DMS79 treated with DMSO at 0.1 percent for 48 hours (cell line): ENCODE measurements around the gene KRTAP5-6.
A peak's percentile ranks its signal among the peaks of the same experiment; 100 is the strongest.

Source experiments
- DNase-seq: peaks from one replicate; lab custom pipeline; 2025; lab: John Stamatoyannopoulos, UW

KRTAP5-6 gene

DNA sequence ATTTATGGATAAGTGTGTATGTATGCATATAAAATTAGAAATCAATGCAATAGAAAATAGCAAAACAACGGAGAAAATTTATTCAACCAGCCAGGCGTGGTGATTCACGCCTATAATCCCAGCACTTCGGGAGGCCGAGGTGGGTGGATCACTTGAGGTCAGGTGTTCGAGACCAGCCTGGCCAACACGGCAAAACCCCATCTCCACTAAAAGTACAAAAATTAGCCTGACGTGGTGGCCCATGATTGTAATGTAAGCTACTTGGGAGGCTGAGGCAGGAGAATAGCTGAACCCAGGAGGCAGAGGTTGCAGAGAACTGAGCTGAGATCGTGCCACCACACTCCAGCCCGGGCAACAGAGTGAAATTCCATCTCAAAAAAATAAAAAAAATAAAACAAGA lies 5.5 kb downstream of the KRTAP5-6 start:
- DNase-seq = no peak

DNA sequence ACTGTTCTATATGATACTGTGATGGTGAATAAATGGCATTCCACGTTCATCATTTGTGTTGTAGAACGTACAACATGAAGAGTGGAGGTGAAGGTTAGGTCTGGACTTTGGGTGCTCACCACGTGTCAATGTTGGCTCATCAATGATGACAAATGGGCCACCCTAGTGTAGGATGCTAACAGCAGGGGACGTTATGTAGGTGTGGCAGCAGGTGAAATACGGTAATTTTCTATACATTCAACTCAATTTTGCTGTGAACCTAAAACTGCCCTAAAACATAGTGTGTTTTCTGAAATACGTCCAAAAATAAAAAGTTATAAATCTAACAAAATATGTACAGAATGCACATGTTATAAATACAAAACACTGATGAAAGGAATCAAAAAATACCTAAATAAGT lies 6.2 kb downstream of the KRTAP5-6 start:
- no peak for DNase-seq

DNA sequence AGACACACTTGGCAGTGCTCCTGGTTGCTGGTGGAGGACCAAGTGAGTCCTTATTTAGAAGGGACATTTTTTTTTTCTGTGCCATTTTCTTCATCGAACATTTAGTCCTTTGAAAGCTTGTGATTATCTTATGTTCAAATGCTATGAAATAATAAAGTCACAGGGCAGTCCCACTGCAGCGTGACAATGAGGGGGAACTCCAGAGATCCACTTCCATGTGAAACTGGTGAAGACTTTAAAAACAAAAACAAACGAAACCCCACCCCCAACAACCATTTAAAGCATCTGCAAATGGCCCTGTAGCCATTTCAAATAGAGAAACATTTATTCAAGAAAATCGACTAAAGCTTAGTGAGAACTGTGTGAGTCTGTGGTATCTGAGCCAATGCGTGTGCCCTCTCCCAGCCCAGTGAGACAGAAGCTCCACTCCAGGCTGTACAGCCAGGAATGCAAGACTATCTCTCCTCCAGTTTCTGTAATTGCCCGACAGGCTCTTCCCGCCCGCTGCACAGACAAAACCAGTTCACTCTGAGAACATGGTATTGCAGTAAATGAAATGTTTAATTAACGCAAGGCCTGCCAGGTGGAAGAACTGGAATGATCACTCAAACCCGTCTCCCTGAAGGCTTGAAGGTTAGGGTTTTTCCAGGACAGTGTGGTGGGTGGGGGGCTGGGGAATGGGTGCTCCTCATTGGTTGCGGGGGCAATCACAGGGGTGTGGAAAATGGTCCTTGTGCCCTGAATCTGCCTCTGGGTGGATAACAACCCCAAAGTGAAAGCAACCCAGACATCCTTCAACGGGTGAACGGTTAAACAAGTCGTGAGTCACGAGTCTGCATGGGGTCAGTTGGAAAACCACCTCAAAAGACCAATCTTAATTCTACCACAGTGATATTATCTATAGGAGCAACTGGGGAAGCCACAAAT lies 8.4 kb downstream of the KRTAP5-6 start:
- DNase-seq = no peak

DNA sequence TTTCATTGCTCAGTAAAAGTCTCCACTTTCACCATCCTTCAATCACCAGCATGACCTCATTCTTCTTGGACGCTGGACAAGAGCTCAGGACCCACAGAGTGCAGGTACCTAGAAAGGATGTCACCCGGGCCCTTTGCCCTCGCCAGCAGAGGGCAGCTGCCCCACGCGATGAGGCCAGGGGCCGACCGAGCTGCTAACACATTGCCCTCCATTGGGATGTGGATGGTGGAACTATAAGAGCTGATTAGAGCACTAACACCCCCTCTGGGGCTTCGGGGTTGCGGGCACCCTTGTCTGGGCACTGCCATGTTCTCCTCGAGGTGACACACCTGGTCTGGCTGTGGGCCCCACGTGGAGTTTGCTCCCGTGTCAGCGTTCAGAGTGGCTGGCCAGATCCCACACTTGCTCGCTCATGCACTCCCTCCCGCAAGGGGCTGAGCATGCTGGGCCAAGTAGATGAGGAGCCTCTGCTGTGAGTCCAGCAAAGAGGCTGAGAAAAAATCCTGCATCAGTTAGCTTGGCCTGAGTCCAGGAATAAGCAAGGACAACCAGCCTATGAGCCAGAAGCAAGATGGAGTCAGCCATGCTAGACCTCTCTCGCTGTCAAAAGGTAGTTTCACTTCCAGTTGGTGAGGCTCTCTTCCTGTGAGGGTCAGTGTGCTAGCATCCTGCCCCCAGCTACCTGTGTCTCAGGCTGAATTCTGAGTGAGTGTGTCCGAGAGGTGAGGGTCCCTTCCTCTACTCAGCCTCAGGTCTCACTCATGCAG lies 9.8 kb downstream of the KRTAP5-6 start:
- DNase-seq = no peak

DNA sequence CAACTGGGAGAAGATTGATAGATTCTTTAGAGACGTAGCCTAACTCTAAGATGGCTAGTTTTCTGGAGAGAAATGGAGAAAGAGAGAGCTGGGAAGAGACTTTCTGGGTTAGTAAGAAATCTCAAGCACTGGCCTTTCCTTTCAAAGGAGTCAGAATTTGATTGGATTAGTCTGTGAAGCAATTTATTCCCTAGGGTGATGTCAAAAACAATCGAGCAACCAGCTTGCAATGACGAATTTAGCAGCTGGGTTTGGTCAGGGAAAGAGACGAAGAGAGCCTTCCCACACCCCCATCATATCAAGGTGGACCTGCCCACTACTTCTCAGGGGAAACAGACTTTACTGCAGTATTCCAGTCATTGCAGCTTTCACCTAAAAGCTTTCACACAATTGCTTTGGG lies 10.8 kb downstream of the KRTAP5-6 start:
- no peak for DNase-seq

DNA sequence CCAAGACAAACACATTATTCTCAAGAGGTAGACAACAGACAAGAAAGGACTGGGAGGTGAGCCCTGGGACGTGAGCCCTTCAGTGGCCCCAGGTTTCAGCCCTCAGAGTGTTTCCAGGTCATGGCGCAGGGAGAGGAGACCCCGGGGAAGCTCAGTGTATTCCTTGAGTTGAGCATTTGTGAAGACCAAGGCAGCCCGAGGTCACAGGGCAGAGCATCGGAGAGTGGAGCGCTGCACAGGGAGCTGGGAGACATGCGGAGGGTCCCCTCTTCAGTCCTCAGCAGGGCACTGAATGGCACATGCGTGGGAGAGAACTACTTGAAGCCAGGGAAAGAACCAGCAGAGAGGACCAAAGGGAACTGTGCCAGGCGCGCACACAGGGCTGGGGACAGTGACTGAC lies 11.7 kb downstream of the KRTAP5-6 start:
- no peak for DNase-seq

DNA sequence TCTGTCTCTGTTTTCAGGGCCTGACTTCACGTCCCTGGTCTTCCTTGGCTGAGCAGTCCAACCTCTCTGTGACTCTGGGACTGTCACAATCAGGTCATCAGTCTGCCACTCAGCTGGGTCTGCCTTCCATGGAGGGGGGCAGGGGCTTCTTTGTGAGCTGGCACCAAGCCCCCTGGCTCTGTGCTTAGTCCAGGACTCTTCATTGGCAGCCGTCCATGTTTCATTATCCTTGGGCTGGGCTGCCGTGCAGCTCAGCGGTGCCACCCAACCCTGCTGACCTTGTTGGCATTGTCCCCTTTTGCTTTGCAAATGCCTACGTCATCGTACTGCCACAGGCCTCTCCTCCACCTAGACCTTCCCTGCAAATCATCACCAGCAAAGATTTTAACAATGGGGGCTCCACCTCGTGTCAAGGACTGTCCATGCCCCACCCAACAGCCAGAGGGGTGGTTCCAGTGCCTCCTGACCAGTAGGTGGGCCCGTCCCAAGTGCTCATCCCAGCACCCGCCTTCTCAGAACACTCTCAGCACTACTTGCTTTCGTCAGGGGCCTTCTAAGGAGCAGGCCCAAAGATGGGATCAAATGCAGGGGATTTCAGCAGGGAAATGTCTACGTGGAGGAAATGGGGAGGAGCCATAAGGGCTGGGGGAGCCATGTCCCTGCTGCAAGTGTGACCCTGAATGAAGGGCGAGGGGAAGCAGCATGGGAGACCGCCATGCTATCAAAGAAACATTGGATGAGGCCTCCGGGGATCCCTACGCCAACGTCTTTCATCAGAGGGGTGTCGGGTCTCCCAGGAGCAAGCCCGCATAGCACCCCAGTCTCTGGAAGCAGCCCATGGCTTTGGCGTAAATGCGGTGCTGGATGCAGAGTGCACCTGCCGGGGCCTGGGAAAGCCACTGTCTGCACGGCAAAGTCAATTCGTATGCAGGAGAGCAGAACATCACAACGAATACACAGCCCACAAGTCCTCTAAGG lies 18.2 kb downstream of the KRTAP5-6 start:
- DNase-seq = peak; percentile 27

DNA sequence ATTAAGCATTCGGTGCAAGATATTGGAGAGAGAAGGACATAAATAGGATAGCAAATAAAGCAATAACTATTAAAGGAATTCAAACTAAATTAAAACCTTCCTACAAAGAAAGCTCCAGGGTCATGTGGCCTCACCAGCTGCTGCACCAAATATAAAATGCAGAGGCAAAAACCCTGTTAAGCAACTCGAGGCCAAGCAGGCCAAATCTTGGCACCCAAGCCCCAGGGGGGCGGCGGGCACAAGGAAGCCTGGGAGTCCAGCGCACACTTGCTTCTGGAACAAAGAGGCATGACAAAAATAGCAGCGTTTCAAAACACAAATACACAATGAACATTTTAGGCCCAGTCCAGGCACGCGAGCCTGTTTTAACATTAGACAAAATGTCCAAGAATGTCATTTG lies 20.8 kb downstream of the KRTAP5-6 start:
- DNase-seq = no peak

DNA sequence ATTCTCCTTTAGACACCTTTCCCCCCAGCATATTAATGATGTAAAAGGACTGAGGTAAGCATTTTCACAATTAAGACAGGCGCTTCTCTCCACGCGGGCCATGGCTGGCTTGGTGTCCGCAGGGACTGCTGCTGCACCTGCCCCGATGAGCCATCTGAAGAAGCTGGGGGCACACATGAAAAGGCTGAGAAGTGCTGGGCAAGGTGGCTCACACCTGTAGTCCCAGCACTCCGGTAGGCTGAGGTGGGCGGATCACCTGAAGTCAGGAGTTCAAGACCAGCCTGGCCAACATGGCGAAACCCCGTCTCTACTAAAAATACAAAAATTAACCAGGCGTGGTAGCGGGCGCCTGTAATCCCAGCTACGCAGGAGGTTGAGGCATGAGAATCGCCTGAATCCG lies 21.3 kb downstream of the KRTAP5-6 start:
- DNase-seq = no peak

DNA sequence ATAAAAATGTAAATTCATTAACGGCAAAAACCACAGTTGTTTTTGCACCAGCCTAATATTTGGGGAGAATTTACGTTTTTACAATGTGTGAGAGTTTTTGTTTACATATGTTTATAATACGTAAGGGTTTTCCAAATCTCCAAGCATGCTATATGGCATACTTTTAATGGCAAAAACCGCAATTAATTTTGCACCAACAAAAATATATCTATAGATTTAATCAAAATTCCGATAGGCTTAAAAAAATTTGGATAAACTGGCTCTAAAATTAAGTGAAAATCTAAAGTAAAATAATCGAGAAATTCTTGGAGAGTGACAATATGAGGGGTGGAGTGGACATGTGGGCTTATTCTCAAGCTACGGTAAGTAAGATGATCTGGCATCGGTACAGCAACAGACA lies 22.8 kb downstream of the KRTAP5-6 start:
- no peak for DNase-seq

DNA sequence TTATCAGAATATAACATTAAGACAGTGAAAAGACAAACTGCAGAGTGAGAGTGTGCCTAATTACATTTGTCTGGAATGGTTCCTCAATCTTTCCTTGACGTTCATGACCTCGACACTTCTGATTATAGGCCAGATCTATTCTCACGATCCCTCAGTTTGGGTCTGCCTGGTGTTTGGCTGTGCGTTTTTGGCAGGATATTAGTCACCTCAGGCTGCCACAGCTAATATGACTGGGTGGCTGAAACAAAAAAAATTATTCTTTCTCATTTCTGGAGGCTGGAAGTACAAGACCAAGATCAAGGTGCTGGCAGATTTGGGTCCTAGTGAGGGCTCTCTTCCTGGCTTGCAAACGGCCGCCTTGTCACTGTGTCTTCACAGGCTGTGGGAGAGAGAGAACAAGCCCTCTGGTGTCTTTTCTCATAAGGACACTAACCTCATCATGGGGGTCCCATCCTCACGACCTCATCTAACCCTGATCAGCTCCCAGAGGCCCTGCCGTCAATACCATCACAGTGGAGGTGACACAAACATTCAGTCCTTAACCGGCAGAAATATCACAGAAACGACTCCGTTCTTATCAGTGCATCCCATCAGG lies 30.2 kb downstream of the KRTAP5-6 start:
- DNase-seq = no peak

DNA sequence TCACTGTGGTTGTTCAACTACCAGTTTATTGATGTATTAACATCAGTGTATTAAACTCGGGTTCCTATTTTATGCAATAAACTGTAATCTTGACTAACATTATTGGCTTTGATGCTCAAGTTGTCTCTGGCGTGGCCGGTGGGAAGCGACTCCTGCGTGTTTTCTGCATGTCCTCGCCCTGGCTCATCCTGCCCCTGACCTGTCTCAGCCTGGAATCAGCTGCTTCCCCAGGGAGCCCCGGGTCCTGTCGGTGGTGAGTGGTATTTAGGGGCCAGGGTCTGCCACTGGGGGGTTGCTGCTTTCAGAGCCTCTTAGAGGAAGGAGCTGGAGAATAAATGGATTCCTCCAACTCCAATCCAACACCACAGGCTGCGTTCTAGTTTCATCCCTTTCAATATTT lies 30.9 kb downstream of the KRTAP5-6 start:
- no peak for DNase-seq

DNA sequence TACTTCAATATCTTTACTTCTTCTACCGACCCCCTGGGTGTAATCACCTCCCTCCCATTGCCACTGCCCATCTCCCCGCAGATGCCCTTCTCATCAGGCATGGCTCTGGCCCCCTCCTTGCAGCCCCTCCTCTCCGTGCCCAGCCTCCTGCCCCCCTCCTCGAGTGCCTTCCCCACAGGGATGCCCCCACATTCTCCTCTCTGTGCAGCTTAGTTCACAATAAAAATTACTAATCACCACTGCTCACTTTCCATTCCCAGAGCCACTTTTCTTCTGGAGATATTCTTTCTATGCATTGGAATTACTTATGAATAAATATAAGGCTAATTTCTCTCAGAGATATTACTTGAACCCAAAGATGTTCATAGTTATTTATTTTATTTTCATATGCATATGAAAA lies 31.3 kb downstream of the KRTAP5-6 start:
- no peak for DNase-seq

DNA sequence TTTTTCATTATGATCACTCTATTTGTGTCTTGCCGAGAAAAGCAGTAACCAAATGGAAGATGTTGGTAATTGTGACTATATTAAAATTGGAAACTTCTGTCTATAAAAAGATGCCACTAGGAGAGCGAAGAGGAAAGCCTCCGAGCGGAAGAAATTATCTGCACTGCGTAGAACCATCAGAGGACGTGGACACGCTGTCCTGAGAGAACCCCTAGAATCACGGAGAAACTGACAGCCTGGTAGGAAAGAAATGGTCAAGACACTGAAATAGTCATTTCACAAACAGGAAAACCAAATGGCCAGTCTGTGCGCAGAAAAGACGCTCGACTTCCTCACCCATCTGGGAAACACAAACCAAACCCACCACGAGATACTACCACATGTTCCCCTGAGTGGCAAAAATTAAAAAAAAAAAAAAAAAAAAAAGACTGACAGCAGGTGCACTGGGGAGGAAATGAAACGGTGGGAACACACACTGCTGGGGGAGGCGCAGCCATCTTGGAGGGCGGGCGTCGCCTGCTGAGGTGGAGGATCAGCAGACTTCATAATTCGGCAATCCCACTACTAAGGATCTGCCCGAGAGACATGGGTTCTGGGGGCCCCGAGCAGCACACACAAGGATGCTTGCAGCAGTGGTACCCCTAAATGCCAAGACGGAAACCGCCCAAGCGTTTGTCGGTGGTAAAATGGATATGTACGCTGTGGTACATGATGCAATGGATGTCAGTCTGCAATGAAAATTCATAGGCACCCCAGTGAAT lies 32.1 kb downstream of the KRTAP5-6 start:
- no peak for DNase-seq

DNA sequence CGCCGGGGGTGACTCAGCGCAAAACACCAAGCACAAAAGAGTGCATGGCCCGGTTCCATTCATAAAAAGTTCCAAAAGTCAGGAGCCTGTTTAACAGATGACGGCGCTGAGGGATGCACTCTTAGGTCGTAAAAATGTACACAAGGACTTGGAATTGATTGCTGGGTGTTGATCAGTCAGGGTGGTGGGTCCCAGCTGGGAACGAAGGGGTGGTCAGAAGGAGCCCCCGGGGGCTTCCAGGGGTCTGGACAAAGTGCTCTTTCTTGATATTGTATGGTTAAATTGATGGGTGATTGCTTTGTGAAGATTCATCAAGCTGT lies 32.7 kb downstream of the KRTAP5-6 start:
- DNase-seq = no peak

DNA sequence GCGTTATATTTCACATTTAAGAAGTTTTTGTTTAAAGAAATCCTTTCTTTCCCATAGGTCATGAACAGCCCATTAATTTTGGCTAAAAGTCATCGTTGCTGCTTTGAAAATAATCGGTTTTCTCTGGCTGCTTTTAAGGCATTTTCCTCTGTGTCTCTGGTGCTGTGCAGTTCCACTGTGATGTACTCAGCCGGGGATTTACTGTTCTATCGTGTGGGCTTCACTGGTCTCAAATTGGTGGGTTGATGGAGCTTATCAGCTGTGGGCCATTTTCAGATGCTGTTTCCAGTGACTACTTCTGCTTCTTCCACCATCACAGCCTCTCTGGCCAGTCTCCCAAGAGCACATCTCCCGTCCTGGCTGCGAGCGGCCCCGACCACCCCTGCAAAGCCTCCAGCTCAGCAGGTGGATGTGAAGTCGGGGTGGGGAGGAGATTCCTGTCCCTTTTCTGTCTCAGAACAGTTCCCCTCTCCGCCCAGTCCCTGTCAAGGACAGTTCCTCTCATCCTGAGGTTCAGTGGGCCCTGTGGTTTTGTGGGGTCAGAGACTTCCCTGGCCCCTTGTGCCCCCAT lies 33.1 kb downstream of the KRTAP5-6 start:
- no peak for DNase-seq

DNA sequence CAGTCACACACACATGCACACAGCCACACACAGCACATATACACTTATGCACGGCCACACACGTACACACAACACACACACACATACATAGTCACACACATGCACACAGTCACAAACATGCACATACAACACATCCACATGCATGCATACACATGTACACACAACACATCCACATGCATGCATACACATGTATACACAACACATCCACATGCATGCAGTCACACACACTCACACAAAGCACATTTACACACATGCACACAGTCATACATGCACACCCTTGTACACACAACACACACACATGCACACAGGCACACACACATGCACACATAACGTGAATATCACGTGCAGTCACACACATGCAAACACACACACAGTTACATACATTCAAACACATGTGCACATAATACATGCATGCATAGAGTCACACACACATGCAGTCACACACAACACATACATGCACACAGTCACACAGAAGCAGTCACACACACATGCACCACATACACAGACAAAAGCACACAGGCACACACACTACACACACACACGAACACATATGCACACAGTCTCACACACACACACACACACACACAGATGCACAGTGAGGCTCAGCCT lies 34.6 kb downstream of the KRTAP5-6 start:
- DNase-seq = no peak

DNA sequence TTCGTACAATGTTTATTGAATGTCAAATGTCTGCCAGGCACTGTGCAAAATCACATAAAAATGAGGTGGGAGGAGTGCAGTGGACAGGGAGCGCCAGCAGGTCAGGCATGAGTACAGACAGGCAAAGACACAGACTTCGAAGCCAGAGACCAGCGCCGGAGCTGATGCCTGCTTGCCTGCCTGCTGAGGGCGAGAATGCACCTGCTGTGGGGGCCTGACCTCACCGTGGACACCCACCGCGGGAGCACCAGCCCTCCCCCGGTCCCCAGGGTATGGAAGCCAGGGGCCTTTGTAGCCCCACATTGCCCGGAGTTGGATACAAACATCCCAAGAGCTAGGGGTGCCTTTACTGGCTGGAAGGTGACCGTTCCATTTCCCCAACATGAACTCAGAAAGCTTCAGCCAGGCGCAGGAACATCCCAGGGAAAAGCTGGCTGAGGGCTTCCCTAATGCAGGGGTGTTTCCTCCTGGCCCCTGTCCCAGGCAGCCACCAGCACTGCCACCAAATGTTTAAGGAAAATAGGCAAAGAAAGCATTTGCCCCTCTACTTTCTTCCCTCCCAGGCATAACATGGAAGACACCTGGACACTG lies 35.5 kb downstream of the KRTAP5-6 start:
- no peak for DNase-seq

DNA sequence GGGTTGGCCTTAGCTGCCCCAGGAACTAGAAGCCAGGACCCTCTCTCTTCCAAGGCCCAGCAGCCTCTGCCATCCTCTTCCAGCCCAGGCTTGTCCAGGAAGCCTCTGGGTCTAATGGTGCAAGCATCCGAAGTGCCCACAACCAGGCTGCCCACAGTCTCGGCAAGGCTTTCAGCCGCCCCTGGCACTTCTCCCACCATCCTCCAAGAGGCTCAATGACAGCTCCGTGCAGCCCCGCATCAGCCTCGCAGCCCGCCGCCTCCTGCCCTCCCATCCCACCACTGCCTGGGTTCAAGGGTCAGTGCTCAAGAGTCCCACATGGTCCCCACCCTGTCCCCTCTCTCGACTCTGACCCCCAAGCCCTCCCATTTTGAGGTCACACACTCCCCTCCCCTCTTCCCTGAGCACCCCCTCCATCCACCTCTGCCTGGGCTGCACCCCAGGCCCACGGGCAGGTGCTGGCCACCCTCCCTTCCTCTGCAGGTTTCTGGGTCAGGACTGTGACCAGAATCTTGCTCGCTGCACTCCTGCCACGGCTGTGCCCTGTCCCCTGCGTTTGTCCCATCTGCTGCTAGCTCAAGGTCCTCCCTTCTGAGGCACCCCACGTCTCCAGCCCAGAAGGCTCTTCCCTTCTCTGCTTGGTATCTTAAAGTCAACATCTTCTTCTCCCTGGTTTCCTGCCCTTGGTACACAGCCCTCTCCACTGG lies 36.2 kb downstream of the KRTAP5-6 start:
- DNase-seq = no peak
